ENCODE data around the gene ANKIB1.

Gene ANKIB1

DNA sequence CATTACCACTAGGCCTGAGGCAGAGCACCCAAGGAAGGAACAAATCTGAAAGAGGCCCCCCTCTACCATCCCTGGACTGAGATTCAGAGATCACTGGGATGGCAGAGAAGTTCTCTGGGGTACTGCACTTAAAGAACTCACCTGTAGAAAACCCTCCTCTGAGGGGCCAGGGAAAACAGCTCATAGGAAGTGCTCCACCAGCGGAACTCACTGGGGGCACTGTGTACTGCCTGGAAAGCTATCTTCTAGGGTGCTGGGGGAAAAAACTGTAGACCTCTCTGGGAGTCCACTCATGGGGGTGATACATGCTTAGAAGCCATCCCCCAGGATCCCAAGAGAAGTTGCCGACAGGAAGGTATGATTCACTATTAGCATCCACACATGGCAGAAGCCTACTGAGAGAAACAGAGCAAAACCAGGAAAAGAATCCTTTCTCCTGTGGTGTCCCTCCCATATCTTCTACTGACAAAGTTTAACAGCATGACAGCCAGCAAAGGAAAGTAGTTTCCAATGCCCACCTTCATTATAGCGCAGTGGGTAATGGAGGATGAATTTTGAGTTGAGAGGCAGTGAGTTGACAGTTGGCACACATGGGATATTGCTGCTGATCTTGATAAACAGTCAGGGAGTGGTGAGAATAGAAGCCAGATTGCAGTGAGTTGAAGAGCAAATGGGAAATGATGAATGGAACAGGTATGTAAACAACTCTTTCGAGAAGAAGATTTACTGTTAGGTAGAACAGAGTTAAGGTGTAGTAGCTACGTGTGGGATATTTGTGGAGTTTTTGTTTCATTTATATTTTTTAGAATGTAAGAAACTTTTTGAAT lies 20.9 kb downstream of the ANKIB1 start:
- DNase-seq, result no peak

DNA sequence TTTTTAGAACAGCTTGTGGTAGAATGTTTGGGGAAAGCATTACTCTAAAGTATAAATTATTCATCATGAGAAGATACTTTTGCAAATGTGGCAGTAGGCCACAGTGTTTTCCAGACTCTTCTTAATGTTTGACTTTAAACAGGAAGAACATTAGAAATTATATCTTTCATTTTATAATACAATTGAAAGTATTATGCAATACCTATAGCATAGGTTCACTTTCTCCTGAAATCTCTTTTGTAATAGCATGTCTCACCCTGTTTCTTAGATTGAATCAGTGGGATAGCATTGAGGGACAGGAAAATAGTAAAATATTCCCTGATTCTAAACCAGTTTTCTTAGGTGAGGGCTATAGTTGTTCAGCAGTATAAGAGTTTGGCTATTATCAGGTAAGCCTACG lies 23.1 kb downstream of the ANKIB1 start:
- no peak for DNase-seq

DNA sequence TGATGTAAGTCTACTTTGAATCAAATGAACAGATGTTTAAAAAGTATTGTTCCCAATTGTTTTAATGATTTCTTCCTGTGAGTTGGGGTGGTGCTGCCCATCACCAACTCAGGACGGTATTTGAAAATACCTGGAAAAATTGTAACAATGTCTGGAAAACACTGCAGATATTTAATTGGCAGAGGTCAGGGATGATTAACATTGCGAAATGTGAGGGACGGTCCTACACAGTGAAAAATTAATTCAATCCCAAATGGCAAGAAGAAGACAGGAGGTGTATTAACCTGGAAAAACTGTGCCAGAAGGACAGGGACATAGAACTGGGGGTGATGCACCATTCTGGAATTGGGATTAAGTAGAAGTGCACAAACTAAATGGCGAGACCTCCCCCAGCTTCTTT lies 29.6 kb downstream of the ANKIB1 start:
- no peak for DNase-seq

DNA sequence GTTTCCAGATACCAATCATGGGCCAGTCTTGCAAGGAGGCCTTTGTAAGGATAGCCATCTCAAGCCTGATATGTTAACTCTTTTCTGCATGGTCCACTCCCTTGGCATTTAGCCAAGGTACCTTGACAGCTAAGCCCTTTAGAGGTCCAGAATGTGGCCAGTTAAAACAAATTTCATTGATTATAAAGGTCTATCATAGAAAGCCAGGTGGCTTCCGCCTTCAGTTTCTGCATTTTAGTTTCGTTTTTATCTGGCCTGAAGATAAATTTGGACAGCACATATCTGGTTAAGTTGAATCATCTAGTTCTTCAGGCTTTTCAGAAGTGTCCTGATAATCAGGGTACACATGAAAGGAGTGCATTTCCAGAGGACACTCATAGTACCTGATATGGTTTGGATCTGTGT lies 30.7 kb downstream of the ANKIB1 start:
- DNase-seq, result no peak

DNA sequence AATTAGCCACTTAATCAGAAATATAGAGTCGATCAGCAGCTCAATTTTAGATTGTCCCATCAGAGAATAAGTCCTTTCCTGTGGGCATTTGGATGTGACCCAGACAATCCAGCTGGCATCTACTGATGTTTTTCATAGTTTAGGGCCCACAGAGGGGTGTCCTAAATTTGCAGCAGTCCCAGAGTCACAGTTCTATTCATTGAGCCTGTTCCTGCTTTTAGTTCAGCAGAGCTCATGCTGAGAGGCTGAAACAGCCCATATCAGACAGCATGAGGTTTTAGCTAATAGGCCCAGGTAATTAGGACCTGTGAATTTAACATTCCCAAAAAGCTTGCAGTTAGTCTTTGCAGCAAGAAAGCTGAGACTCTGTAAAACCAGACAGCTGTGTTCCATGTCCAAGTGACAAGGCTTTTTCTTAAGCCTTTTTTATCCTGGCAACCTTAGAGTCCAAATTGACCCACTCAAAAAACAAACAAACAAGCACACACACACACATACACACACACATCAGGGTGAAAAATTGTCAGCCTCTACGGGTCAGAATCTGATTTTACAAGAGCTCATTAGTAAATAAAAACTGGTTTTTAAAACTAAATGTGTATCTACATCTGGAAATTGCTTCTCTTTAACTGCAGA lies 33.7 kb downstream of the ANKIB1 start:
- no peak for DNase-seq

DNA sequence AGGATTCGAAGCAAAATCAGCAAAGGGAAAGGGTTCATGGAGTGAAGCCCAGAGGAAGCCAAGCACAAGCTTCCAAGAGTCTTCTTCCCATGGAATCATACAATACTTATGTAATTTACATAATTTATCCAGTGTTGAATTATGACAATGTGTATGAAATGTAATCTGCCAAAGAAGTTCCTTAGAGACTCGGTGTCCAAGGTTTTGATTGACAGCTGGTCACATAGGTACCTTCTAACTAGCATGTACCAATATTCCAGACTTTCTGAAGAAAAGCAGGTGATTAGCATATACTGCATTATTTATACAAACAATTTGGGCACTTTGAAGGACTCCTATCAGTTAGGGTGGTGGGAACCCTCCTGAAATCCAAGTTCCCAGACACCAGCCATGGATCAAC lies 35.3 kb downstream of the ANKIB1 start:
- no peak for DNase-seq

DNA sequence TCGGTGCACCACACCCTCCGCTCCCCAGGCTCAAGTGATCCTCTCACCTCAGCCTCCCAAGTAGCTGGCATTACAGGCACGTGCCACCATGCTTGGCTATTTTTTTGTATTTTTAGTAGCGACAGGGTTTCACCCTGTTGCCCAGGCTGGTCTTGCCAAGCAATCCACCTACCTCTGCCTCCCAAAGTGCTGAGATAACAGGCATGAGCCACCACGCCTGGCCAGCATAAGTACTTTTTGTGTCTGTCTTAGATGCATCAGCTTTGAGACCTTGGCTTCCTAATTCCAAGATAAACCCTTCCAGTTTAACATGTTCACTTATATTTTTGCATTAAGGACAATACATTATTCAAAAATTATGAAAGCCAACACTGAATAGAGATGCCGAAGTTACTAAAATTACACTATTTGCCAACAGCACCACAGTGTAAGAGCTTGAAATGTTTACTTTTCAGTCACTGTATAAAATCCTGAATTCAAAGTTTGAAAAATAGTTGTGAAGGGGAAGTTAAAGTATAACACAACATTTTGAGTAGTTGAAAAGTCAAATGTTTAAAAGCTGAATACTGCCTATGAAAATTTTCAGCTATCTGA lies 36.5 kb downstream of the ANKIB1 start:
- no peak for DNase-seq

DNA sequence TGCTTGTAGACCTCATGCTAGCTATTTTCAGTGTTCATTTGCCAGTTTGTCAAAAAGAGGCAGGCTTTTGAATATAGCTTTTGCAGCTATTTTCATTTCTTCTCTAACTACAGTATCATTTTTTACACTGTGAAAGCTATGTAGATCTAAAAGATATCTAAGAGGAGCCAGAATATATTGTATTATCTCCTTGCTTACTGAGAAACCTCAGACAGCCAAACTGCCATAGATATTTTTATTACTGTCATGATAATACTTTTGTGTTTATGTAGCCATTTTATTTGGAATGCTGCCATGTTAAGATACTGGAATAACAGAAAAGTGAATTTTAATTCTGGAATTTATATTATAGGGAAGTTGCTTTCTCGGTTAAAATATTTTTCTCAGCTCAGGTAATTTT lies 37.2 kb downstream of the ANKIB1 start:
- DNase-seq, result no peak

DNA sequence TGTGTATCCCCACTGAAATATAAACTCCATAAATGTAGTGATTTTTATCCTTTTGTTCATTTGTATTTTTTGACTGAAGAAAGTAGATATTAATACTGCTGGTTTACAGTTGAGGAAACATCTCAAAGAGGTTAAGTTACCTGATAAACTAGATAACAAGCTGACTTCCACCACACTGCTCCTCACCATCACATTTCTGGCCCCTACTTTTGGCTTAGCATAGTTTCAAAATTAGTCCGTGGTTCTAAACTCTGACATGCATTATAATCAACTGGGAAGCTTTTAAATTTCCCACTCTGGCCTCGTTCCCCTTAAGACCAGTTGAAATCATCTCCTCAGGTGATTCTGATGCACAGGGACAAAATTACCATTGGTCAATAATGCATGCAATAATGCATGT lies 43.5 kb downstream of the ANKIB1 start:
- DNase-seq, result no peak

DNA sequence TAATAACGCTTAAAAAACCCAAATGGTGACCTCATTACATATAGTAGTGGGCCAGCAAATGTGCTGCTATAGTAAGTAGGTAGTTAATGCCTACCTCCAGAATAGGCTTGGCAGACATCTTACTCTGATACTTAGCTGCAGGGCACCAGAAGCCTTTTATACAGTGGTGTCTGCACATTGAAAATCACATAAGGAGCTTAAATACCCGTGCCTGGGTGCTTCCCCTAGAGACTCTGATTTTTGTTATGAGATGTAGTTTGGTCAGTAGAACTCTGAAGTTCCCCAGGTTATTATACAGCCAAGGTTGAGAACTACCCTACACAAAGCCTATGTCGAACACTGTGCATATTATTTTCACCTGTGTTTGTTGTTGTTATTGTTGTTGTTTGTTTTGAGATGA lies 47.2 kb downstream of the ANKIB1 start:
- DNase-seq, result no peak

DNA sequence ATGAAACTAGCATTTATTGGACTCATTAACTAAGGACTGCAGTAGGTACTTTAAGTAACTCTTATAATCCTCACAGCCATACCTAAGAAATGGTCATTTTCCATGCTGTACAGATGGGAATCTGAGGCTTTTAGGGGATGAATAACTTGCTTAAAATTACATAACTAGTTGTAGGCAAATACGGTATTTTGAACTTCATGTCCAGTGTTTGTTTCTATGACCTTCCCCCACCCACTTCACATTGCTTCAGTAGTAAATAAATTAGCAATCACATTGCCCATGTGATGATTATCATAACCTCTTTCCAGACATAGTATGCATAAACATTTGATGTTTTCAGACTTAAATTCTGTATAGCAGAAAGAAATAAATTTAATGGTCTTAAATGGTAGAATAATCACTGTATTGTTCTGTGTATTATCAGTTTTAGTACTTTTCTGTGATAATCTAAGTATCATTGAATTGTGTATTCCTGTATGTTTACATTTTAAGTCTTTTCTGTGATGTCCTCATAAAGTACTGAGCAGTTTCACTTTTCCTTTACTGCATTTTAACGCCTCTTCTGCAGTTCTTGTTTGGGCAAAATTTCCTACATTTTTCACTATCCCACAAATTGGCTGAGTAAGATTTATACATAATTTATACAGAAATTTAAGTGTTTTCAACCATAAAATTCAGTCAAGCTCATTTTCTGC lies 48.3 kb downstream of the ANKIB1 start:
- no peak for DNase-seq

DNA sequence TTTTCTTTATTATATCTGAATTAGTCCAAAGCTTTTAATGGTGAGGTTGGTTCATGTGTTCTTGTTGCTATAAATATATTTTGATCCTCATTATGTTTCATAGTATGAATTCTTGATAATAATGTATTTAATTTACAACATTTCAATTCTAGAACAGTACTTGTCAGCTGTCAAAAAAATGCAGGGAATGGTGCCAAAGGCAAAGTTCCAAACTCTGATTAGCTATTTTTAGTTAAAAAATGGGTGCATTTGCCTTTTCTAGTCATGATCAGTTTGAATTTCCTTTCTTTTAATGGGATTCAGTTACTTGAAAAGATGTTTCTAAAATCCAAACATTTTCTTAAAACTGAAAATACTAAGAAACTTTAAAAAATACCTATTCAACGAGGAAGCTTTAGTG lies 49.6 kb downstream of the ANKIB1 start:
- no peak for DNase-seq

DNA sequence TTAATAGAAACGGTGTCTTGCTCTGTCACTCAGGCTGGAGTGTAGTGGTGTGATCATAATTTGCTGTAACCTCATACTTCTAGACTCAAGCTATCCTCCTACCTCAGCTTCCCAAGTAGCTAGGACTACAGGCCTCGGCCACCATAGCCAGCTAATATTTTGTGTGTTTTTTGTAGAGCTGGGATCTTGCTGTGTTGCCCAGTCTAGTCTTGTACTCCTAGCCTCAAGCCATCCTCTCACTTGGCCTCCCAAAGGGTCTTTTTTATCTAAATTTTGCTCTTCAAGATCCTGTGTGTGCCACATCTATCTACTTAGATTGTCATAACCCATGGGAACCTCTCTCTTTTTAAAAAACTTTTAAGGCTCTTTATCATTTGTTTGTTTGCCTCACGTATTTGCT lies 50.5 kb downstream of the ANKIB1 start:
- no peak for DNase-seq

DNA sequence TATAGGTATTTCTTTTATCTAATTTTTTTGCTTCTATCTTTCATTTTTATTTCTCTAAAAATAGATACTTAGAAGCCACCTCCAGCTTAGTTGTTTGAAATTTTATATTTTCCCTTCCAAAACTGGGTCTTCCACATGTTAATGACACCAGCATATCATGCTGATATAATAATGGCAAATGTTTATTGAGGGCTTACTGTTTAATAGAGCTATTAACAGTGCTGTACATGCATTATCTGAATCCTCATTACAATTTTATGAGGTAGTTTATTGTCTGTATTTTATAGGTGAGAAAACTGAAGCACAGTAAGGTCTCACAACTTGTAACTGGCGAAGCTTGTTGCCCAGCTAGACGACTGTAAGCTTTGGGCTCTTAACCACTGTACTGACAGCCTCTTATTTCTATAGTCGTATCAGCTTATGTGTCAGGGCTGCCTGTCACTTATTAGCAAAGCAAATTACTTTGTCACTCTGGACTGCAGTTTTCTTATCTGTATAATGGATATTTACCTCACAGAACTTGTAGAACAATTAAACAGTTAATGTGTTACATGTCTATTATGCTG lies 51.2 kb downstream of the ANKIB1 start:
- no peak for DNase-seq

DNA sequence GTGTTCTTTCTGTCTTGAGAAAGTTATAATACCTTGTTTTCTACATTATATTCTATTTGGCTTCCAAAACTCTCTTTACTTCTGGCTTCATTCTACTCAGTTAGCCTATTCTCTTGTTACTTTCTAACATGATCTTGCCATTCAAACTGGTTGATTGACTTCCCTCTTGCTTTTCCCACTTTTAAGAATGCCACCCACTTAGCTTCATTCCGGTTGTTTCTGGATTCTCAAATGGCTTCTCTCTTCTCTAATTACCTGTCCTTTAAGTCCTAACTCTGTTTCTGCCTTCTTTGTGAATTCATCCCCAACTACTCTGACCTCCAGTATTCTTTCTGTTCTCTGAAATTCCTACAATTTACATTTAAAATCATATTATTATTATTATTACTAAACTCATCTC lies 52.0 kb downstream of the ANKIB1 start:
- DNase-seq, result no peak

DNA sequence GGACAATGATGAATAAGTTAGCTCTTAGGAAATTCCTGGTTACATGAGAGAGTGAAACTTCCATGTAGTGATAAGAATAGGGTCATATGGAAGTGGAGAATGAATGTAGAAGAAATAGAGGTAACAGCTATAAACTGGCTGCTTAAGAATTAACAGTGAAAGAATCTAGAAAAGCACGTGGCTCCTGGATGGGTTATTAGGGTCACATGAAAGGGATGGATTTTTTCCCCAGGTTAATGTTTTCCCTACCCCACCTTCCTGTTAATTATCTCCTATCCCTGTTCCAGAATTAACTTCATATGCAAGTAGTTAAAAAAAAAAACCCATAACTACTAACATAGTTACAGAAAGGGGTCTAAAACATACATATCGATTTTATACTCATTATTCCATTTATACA lies 58.0 kb downstream of the ANKIB1 start:
- no peak for DNase-seq

DNA sequence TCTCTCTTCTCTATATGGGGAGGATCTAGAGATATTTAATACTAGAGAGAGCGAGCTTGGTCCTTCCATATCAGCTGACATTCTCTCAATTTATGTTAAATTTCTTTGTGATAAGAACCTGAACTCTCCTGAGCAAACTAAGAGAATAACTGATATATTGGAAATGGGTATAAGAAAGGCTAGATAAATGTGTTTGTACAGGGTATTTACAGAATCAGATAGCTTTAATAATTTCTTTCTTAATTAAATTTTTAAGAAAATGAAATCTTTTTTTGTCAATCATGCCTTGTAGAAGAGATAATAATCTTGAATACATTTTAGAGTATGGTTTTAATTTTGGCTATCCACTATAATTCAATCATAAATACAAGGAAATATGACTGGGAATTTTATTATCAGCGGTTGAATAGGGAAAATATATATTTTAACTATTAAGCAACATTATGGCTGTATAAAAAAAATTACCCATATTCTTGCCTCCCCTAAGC lies 58.7 kb downstream of the ANKIB1 start:
- DNase-seq, result no peak

DNA sequence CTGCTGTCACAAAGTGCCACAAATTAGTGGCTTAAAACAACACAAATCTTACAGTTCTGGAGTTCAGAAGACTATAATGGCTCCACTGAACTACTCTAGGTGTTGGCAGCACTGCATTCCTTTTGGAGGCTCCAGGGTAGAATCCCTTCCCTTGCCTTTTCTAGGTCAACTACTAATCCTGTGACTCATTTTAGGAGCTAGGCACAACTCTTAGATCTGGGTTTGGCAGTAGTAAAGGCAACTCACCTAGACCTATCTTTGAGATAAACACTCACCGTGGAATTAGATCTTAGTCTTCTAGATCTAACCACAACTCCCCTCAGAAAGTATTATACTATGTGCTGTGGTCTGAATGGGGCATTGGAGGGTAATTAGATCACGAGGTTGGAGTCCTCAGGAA lies 60.4 kb downstream of the ANKIB1 start:
- DNase-seq, result no peak

DNA sequence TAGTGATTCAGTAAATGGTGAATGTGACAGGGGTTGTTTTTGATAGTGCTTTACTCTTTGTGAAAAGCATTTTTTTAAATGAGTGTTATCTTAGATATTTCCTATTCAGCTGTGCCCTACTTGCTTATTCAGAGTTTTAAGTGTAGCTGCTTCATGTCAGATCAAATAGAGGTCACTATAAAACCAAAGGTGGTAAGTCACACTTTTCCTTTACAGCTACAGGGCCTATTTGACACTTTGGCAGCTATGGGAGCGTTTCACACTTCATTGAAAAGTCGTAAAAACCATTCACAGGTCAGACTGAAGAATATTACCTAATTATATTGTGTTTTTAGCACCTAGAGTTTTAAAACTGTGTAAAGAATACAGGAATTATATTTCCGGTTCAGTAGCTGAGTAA lies 67.3 kb downstream of the ANKIB1 start:
- DNase-seq, result no peak

DNA sequence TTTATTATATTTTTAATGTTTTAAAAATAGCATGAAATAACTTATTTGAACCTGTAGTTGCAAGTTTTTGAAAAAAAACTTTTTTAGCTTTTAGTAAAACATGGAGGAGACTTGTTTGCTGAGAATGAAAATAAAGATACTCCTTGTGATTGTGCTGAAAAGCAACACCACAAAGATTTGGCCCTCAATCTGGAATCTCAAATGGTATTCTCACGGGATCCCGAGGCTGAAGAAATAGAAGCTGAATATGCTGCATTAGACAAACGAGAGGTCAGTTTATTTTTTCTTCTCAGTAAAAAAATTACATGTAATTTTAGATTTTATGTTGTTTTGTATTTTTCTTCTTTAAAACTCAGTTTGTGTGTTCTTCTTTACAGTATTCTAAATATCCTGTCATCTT lies 73.5 kb downstream of the ANKIB1 start:
- DNase-seq, result no peak

DNA sequence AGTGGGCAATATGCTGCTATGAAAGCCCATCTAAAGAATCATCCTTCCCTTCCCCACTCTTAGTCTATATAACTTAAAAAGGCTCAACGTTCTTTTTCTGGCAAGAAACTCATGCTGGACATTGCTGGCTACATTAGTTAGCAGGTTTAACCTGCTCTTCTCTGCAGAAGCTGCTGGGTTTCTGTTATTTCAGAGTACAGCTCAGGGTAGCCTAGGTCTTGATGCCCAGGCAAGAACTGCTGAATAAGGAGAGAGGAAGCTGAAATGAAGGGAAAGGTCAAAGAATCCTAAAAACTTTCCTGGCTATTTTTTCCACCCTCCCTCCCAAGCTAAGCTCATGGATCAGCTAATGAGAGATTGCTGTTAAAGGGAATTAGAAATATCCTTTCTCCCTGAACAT lies 79.4 kb downstream of the ANKIB1 start:
- no peak for DNase-seq

DNA sequence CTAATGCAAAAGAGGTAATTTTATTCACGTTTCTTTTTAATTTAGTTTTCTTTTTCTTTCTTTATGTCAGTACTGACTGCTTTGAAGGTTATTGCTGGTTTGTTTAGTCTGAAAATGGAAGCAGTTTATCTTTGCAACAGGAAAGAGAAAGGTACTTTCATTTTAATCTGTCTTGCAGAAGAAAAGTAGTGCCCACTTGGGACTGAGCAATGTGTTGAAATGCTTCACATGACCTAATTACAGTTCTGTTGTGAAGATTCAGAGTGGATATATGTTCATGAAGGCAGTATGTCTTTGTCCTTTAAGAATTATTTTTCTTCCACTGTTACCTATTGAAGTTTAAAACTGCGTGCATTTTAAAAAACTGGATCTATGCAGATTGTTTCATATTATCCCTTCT lies 80.1 kb downstream of the ANKIB1 start:
- no peak for DNase-seq

DNA sequence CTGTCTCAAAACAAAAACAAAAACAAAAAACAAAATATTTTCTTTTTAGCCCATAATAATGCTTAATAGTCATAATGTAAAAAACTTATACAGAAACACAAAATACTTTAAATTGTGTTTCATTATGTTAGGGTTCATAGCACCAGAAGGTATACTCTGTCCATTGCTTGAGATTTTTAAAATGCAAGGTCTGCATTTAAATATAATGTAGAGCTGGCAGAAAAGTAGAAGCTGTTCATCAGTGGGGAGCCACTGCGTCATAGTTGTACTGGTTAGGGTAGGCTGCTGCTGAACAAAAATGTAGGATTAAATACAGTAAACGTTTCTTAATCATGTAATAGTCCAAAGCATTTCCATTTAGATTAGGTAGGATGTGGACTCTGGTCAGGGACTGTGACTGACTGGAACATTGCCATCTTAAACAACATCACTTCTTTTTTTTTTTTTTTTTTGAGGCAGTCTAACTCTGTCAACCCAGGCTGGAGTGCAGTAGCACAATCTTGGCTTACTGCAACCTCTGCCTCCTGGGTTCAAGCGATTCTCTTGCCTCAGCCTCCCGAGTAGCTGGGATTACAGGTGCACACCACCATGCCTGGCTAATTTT lies 85.2 kb downstream of the ANKIB1 start:
- no peak for DNase-seq
